Nephron progenitor cell (in vitro differentiated cells): ENCODE measurements around the gene VSIR.

Experiments
- DNase-seq: peaks from one replicate; pipeline ENCODE4 v3.0.0; 2021
- H3K27ac Mint-ChIP-seq: 2 replicates; pipeline ENCODE4 v1.8.0; 2021; ENCODE audit warnings: mild to moderate bottlenecking, moderate library complexity, mixed read lengths
- H3K27me3 Mint-ChIP-seq: 2 replicates; pipeline ENCODE4 v1.8.0; 2021; ENCODE audit warnings: mild to moderate bottlenecking, low read depth, mixed read lengths; ENCODE audit not compliant: poor library complexity
- H3K36me3 Mint-ChIP-seq: 2 replicates; pipeline ENCODE4 v1.8.0; 2021; ENCODE audit warnings: low read depth, mixed read lengths
- H3K4me1 Mint-ChIP-seq: 2 replicates; pipeline ENCODE4 v1.8.0; 2021; ENCODE audit warnings: mixed read lengths
- H3K4me3 Mint-ChIP-seq: 2 replicates; pipeline ENCODE4 v1.8.0; 2021; ENCODE audit warnings: mild to moderate bottlenecking, moderate library complexity, mixed read lengths
- H3K9me3 Mint-ChIP-seq: 2 replicates; pipeline ENCODE4 v1.8.0; 2021; ENCODE audit warnings: mild to moderate bottlenecking, moderate library complexity, mixed read lengths
- CTCF ChIP-seq: fragments of 200-600 bp; sonication (generic); IDR thresholded peaks from 2 replicates; pipeline ENCODE4 v1.5.0; 2021; ENCODE audit warnings: antibody characterized with exemption

Gene VSIR

GRCh38 chr10:71739358-71739900 is 33.9 kb downstream of the VSIR start:
- DNase-seq, result no peak

GRCh38 chr10:71737834-71738197 is 35.5 kb downstream of the VSIR start:
- peaks cover 13% of the 10 kb centered on the region for H3K4me1 Mint-ChIP-seq
- H3K27ac Mint-ChIP-seq, result no peak overlapping the region
- no peak for DNase-seq
- TF ChIP-seq CTCF, result no peak
- H3K36me3 Mint-ChIP-seq, result no peaks in the 10 kb centered on the region
- no peak overlapping the region for H3K4me3 Mint-ChIP-seq
- H3K9me3 Mint-ChIP-seq, result no peaks in the 10 kb centered on the region
- H3K27me3 Mint-ChIP-seq, result peaks cover 11% of the 10 kb centered on the region

More at GRCh38 chr10:71739358-71739900, 33.9 kb downstream of the VSIR start:
- Mint-ChIP-seq H3K27me3 (peaks cover 12% of the 10 kb centered on the region), H3K27ac (no peak overlapping the region), H3K4me1 (peaks cover 5% of the 10 kb centered on the region), H3K4me3 (no peak overlapping the region), H3K9me3 (no peaks in the 10 kb centered on the region), H3K36me3 (no peaks in the 10 kb centered on the region)
- no peak for TF ChIP-seq CTCF

- H3K27ac Mint-ChIP-seq, result no peak overlapping the region
- DNase-seq, result no peak
- no peak for TF ChIP-seq CTCF
- H3K27me3 Mint-ChIP-seq, result peaks cover 5% of the 10 kb centered on the region
- H3K4me3 Mint-ChIP-seq, result no peak overlapping the region
- H3K36me3 Mint-ChIP-seq, result no peaks in the 10 kb centered on the region
- H3K9me3 Mint-ChIP-seq, result no peaks in the 10 kb centered on the region
- H3K4me1 Mint-ChIP-seq, result peaks cover 19% of the 10 kb centered on the region
These were observed 36.1 kb downstream of the VSIR start for GRCh38 chr10:71737001-71737833.

- Mint-ChIP-seq H3K27me3 (peaks cover 2% of the 10 kb centered on the region), H3K4me1 (peaks cover 19% of the 10 kb centered on the region), H3K36me3 (no peaks in the 10 kb centered on the region), H3K27ac (no peak overlapping the region), H3K4me3 (no peak overlapping the region), H3K9me3 (no peaks in the 10 kb centered on the region)
- TF ChIP-seq CTCF, result no peak
- no peak for DNase-seq
These were observed 36.8 kb downstream of the VSIR start for GRCh38 chr10:71736570-71736952.

GRCh38 chr10:71735709-71736569 is 37.4 kb downstream of the VSIR start:
- no peak for TF ChIP-seq CTCF
- DNase-seq, result no peak
- H3K4me3 Mint-ChIP-seq, result no peak overlapping the region
- no peak overlapping the region for H3K27ac Mint-ChIP-seq
- peaks cover 19% of the 10 kb centered on the region for H3K4me1 Mint-ChIP-seq
- H3K9me3 Mint-ChIP-seq, result no peaks in the 10 kb centered on the region
- H3K36me3 Mint-ChIP-seq, result no peaks in the 10 kb centered on the region
- H3K27me3 Mint-ChIP-seq, result peaks cover 2% of the 10 kb centered on the region
